Activated T-cell treated with anti-CD3 and anti-CD28 coated beads for 1 hour (primary cell): ENCODE measurements around the gene EPHB1.

Source experiments
- DNase-seq: peaks from one replicate; pipeline ENCODE4 v3.0.0-alpha.2; 2020; ENCODE audit warnings: low read depth

EPHB1 gene

DNA sequence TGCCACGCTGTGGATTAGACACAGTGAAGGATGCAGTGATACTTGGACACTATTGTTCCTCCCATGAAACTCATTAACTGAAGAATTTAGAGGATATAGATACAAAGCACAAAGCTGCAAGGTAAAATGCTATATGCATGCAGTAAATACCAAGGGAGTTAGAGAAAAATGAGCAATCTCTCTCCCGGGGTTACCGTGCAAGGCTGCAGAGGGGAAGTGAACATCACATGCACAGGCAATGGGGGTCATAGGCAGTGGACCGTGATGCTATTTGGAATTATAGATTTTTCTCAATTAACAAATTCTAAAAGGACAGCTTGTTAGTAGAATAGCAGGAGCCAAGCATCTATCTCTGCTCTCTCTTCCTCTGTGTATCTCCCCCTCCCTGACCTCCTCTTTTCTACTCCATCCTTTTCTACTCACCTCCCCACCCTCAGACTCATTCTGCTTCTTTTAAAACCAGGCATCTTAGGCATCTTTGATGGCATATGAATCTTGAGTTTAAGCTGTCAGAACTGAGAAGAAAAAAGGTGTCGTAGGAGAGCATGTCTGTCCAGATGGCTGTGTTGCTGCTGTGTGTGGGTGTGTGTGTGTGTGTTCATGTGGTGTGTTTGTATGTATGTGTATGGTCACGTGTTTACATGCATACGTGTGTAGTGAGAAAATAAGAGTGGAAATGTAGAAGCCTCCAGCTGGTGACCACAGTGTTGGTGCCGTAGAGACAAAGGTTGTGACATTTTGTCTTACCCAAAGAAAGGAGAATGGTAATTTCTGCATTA is 339.0 kb downstream of the EPHB1 start:
- no peak for DNase-seq

DNA sequence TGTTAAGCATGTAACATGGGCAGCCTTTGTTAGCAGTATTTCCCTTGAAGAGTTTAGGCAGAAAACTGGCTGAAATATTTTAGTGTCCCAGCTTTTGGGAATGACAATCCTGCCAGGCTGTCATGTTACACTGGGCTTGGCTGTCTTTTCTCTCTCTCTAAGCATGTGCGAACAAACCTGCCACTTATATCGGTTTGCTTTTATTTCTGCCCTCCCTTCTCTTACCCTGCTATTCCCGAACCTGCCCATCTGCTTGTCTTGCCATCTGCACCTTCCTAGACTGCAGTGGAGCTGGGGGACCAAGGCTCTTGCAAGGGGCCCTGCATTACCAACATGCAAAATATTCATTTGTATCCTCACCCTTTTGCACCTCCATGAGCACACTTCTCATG is 339.6 kb downstream of the EPHB1 start:
- DNase-seq, result no peak

DNA sequence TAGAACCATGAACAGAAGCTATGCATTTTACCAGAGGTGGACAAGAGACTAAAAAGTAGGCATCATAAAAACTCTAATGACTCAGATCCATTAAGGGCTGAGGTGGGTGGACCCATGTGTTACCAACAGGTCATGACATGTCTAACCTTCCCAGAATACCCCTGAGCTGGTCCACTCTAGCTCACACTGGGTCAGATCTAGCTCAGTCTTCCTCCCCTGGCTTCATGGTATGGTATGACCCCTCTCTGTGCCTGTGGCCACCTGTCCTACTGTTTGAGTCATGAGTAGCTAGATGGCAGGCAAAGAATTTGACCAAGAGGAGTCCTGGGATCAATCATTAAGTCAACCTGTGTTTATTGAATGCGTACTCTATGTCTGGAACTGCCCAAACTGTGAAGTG is 340.4 kb downstream of the EPHB1 start:
- DNase-seq, result no peak

DNA sequence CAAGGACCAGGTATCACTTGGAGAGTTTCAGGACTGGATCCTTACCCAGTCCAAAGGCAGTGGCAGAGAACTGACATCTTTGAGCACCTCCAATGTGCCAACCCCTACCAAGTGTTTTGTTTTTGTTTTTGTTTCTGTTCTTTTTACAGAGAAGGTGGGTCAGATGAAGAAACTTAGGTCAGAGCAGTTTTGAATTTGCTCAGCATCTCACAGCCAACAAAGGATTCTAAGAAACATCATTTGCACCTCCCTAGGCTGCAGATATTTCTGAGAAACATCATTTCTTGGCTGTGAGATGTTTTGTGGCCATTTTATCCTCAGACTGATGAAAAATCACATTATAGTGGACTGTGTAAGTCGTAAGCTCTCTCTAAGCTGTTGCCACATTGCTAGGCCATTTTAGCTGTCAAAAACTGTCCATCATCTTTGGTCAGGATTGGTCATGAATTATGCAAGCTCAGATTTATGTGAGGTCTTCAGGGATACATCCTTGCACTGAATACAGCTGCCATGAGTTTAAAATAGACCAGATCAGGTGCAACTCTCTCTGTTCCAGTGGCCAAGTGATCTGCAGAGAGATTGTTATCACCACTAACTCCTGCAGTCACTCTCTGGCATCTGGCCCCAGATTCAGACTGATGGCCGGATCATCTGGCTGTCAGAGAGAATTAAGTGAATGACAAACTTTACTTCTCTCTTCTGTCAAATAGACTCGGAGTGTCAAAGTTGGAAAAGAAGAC is 341.5 kb downstream of the EPHB1 start:
- DNase-seq, result no peak

DNA sequence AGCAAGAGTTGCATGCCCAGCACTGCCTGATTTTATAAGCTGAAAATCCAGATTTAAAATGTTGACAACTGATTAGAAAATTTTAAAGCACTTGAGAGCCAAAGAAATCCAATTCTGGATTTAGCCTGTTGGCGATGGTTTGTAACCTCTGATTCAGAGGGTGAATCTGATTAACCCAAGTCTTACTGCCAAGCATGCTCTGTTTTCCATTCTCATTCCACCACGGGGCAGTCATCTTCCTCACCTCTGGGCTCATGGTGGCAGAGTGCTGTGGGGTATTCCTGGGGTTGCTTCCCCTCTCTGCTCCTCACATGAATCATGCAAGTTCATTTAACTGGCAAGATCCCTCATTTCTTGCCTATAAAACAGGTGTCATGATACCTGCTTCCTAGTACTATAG is 342.2 kb downstream of the EPHB1 start:
- DNase-seq, result no peak

DNA sequence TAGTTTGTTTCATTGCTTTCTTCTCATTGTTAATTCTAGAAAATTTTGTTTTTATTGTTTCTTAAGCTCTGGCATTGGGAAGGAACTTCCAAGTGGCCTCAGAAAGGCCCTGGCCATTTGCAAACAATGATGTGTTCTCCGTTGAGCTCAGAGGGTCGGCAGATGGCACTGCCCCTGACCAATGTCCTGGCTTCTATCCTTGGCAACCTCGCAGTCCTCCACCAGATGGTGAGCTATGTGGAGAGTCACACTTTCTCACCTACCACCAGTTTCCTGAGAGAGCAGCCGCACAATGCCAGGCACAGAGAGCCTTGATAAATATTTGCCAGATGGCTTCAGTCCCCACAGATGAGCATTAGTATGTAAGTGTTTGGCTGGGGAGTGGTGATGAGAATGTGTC is 343.7 kb downstream of the EPHB1 start:
- no peak for DNase-seq

DNA sequence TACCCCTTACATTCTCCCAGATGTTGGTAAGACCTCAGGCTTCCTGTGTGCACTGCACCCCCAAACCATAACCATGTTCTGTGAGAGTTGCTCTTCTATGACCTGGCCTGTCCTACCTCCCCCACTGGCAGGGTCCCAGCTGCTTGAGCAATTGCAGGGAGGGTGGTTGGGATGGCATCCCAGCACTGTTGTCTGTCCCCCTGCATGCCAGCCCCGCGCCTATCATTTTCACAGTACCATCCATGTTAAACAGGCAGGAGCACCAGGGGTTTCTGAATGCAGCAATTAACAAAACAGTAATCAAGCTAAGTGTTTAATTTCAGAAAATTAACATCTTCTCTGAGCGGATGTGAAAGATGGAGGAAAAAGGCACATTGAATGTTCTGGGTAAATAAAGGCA is 345.5 kb downstream of the EPHB1 start:
- no peak for DNase-seq

DNA sequence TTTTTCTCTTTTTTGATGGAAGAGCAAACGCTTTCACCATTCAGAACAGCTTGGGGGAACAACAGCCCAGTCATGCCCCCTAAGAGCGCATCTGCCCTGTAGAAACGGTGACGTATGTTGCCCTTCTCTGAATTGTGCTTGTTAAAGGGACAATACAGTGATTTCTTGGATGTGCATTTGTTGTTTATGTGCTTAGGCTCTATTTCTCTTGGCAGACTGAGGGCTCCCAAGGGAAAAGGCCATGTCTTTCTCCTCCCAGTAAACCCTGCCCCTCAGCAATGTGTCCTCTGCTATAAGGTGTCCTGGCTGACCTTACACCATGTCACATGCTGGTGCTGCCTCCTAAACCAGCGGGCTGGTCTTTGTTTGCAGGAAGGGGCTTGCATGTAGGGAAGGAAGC is 346.1 kb downstream of the EPHB1 start:
- no peak for DNase-seq

DNA sequence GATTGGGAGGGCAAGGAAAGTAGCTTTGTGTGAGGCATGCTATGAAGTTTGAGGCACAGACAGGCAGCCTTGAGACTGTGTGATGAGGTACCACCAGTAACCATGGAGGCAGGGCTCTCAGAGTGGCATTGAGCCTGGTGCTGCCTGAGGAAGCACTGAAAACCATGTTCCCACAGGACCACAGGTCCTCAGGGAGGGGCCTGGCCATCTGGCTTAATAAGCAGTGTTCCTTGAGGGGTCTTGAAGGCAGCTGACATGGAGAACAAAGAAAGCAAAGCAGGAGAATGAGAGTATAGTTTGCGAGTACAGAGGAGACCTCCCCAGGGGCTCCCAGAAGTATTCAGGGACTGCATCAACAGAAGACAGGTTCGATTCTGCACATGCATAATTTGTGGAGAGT is 346.6 kb downstream of the EPHB1 start:
- no peak for DNase-seq

DNA sequence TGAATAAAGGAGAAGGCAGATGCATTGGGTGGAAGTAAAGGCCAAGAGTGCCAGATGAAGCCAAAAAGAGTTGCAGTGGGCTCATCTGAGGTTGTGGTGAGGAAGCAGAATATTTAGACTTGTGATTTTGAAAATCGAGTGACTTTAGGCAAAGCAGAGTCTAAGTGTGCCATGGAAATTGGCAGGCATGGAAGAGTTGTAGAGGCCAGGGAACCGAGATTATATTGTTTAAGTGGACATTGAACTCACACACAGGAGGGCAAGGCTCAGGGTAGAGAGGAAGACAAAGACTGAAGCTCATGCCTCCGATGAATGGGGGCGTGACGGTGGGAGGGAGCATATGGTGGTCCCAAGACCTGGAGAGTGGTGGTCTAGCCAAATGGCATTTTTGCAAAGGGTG is 347.5 kb downstream of the EPHB1 start:
- no peak for DNase-seq

DNA sequence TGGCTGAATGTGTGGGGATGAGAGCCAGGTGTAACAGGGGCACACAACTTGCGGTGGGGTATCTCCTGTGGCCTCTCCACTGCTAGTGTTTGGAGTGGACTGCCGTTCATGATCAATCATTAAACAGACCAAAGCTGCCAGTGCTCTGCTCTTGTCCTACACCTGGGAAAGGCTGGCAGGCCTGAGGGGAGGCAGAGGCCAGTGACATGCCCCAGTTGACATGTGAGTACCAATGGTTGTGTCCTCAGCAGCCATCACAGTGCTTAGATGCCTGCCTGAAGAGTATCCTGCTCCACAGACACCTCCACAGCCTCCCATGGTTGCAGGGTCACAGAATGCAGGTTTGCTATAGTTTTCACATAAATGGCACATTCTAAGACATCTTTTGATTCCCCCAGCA is 348.4 kb downstream of the EPHB1 start:
- no peak for DNase-seq

DNA sequence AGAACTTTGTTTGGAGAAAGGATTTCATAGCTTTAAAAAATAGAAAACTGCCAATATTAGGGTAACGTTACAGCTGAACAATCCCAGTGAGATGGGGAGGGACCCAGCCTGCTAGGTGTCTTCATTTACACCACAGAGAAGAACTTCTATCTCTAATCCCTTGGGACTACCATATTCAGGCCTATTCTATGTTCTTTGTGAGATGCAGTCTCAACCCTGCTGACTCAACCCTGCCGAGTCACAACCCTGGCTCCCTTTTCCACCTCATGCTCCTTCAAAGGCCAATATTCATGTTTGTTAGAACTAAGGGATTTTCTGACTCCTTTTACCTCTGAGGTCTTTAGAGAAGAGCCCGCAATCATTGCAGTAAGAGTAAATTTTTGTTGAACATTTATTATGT is 350.5 kb downstream of the EPHB1 start:
- no peak for DNase-seq

DNA sequence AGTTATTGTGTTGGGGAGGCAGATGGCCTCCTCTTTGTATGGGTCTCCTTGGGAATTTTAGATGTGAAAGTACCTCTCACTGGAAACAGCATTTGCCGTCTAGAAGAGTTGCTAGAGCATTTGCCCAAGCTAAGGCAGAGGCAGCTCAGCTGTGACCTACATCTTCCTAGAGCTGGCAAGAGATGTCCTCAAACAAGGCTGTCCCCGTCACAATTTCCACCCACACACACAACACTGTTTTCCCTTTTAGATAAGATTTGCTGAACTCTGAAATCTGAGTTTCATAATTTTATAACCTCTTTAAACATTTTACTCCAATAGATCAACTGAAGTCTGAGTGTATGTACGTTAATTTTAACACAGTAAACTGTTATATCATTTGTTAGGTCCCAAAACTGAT is 352.6 kb downstream of the EPHB1 start:
- no peak for DNase-seq

DNA sequence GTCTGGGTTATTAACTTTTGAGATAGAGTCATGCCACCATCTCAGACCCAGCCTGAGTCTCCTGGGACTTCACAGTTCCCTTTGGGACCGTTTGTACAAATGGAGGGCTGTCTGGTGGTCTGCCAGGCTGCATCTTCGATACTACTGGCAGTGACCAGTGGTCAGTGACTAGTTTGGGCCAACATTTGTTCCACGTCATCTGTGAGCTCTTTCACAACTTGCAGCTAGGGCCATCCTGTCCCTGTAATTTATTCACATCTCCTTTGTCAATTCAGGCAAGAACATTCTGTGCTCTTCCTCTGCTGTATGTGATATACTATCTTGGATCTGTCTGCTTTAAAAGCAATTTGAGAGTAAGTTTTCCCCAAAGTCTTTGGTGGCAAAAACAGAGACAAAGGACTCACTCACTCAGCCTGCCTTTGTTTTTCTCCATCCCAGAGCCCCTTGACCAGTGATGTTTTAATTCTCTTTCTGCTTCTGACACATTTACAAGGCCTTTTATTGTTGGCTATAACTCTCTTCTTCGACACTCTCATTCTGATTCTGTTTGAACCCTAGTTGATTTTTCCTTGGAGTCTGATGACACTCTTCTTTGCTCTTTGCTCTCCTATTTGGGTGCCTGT is 353.4 kb downstream of the EPHB1 start:
- no peak for DNase-seq

DNA sequence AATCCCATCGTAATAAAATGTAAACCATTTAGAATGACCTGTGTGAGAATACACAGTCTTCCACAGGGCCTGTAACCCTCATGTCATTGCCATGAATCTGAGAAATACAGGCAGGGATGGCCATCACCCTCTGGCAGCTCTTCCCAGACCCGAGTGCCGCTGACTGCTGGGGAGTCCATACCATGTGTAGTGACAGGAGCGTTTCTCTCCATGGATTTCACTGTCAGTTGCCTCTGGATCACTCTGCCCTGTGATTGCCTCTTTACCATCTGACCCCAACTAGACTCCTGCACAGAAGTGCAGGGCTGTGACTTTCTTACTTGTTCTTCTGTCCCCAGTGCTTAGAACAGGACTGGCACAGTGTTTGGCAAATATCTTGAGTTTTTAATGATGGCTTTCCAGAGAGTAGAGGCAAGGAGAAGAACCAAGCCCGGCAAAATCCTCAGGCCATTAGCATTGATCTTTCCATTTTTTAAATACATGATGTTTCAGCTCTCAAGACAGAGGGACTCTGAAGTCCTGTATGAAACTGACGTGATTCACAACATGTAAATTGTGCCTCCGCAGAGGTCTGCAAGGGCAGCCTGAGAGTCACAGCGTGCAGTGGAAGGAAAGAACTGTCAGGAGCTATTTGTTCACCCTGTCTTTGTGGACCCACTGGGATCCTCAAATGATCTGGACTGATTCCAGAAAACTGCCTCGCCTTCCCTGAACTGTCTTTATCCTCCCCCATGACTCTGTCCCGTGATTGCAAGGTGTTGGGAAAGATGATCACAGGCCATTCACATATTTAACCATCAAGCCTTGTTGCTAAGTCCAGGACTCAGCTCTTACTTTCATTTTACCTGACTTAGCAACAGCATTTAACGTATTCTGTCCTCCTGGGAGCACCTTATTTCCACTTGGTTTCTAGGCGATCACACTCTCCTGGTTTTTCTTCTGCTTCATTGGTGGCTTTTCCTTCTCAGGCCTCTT is 354.9 kb downstream of the EPHB1 start:
- no peak for DNase-seq

DNA sequence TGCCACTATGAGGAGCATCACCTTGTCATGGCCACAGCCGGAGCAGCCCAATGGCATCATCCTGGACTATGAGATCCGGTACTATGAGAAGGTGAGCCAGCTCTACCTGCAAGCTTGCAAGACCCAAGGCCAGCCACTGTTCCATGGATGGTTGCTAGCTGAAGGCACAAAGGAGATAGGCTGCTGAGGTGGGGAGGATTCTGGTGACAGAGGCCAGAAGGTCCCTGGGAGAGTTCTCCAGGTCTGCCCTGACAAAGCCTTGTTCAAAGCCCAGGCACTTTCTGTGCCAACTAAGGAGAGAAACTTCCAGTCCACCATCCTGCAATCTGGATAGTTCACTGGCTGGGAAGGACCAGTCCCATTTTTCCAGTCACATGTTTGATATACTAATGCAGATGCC is 359.1 kb downstream of the EPHB1 start:
- DNase-seq, result no peak

DNA sequence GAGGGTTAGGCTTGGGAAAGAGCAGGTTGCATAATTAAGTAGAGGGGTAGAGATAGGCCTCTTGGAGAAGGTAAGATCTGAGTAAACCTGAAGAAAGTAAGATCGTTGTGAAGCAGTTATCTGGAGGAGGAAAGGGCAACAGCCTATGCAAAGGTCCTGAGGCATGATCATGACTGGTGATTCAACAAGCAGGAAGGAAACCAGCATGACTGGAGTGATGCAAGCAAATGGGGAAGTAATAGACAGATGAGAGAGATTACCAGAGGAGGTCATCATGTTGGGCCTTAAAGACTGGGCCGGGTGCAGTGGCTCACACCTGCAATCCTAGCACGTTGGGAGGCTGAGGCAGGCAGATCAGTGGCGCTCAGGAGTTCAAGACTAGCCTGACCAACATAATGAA is 360.2 kb downstream of the EPHB1 start:
- no peak for DNase-seq

DNA sequence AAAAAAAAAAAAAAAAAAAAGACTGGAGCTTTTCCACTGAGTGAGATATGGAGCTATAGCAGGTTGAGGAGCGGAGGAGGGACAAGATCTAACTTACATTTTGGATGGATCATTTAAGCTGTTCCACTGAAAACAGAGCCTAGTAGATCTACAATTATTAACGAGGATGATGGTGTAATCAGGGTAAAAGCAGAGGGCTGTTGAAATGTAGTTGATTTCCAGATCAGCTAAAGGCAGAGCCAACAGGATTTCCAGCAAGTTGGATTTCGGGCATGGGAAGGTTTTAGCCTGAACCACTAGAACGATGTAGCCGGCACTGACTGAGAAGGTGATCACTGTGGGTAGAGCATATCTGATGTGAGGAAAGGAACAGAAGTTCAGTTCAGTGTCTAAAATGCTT is 360.7 kb downstream of the EPHB1 start:
- no peak for DNase-seq

DNA sequence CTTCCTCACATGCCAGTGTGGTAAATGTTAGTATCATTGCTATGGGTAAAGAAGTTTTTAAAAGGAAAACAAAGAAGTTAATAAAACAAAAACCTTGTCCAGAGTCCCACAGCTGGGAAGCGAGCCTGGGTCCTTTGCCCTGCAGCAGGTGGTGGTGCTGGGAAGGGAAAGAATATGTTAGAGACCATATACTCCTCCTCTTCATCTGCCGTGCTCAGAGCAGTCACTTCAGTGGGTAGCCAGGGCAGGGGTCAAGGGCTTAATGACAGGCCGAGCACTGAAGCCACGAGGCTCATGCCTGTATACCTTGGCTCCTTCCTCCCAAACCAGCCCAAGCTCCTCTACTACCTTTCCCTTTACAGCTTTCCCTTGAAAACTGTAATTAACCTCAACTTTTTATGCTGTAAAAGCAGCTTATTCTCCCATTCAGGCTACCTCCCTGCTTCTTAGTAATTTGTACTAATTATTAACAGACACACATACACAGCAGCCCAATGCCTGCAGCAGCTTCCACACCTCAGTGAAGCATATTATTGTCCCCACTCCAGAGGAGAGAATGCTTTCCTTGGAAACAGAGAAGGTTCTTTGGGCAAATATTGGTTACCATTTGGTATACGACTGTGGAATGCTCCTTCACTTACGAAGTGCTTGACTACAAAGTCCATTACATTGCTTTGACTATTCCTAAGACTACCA is 362.1 kb downstream of the EPHB1 start:
- no peak for DNase-seq

DNA sequence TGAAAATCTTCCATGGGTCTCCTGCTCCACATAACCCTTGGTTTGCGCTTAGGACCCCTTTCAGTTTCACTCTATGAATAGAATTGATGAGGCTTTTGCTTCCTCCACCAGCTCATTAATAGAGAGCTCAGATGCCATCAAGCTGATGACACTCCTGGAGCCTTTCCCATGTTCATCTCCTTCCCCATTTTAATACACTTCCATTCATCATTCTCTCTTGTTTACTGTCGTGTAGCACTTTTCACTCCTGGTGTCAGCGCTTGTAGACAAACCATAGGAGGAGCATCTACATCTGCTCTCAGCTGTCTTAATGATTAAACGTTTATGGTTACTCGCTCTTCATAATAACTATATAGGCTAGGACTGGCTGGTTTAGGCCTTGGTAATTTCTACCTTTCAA is 363.5 kb downstream of the EPHB1 start:
- no peak for DNase-seq

DNA sequence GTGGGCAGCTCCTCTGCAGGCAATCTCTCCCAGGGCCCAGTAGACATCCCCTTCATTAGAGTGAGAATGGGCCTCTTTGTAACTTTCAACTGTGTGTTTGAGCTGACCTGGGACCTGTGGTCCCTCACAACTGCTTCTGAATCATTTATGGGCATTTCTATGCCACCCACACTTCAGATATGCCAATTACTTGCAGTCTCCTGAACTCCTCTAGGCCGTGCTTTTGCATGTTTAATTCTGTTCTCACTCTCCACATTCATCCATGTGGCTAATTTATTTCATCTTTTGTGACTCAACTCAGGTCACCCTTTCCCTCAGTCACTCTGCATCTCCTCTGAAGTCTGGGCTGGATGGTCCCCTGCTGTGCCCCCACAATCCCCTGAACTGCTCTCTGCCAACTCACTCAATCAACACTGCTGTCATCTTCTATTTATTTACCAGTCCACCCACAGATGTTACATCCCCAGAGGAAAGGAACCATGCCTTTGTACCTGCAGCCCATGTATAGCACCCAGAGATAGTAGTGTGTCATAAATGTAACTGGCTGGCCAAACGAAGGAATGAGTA is 364.7 kb downstream of the EPHB1 start:
- DNase-seq, result no peak
